ENCODE data around the gene PRDM11.

PRDM11 gene

GRCh38 chr11:45178890-45179671 lies 32.6 kb downstream of the PRDM11 start:
- DNase-seq: peak; percentile 77

DNA sequence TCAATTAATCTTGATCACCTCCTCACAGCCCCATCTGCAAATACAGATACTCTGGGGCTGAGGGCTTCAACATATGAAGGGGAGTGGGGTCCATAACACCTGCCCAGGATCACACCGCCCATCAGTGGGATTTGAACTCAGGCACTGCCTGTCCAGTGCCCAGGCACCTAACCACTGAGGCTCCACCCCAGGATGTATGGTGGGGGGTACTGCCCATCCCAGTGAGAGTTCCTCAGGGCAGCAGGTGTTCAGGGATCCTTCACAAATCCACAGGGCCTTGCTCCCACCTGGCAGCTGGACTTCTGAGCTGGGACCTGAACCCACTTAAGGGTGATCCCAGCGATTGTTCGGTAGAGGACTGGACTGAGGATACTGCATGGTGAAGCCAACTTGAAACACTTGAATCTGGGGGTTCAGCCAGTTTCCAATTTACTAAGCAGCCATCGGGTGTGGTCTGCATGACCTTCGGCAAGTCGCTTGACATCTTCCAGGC lies 33.3 kb downstream of the PRDM11 start:
- DNase-seq: no peak

- DNase-seq: peak; percentile 73
These were observed 33.9 kb downstream of the PRDM11 start for GRCh38 chr11:45180179-45180847.

GRCh38 chr11:45180848-45181192 lies 34.4 kb downstream of the PRDM11 start:
- DNase-seq: peak; percentile 57

- DNase-seq: no peak
These were observed 34.9 kb downstream of the PRDM11 start for GRCh38 chr11:45181193-45181888.

DNA sequence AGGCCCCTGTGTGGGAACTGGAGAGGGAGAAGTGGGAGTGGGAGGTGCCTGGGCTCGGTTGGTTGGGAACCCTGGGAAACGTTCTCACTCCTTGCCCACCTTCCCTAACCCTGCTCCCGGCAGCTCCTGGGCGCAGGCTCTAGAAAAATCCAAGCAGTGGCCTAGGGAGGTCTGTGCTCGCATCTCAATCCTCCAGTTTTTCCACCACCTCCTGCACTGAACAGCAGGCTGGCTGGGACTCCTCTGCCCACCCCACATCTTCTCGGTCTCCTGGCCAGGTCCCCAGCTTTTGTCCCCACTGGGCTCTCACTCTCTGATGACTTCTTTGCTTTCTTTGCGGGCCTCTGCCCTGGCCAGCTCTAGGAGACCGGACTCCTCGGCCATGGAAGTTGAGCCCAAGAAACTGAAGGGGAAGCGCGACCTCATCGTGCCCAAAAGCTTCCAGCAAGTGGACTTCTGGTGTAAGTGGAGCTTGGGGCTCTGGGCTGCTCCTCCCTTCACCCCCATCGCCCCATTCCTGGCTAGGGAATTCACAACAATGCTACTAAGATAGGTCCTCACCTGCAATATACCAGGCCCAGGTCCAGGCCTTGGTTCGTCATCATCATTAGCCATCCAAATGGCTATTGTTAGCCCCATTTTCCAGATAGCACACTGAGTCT lies 35.6 kb downstream of the PRDM11 start:
- DNase-seq: no peak

GRCh38 chr11:45182902-45183301 lies 36.5 kb downstream of the PRDM11 start:
- DNase-seq: no peak

GRCh38 chr11:45184640-45185039 lies 38.2 kb downstream of the PRDM11 start:
- no peak for DNase-seq

GRCh38 chr11:45185228-45185729 lies 38.8 kb downstream of the PRDM11 start:
- peak; percentile 70 for DNase-seq

- DNase-seq: no peak
These were observed 40.9 kb downstream of the PRDM11 start for GRCh38 chr11:45187375-45187774.

GRCh38 chr11:45188127-45188526 lies 41.7 kb downstream of the PRDM11 start:
- DNase-seq: no peak

- DNase-seq: no peak
These were observed 42.8 kb downstream of the PRDM11 start for GRCh38 chr11:45189230-45189629.

GRCh38 chr11:45193695-45194094 lies 47.3 kb downstream of the PRDM11 start:
- DNase-seq: no peak

GRCh38 chr11:45204761-45205160 lies 58.3 kb downstream of the PRDM11 start:
- DNase-seq: no peak

GRCh38 chr11:45205978-45206377 lies 59.5 kb downstream of the PRDM11 start:
- no peak for DNase-seq

- DNase-seq: no peak
These were observed 61.7 kb downstream of the PRDM11 start for GRCh38 chr11:45208135-45208534.

DNA sequence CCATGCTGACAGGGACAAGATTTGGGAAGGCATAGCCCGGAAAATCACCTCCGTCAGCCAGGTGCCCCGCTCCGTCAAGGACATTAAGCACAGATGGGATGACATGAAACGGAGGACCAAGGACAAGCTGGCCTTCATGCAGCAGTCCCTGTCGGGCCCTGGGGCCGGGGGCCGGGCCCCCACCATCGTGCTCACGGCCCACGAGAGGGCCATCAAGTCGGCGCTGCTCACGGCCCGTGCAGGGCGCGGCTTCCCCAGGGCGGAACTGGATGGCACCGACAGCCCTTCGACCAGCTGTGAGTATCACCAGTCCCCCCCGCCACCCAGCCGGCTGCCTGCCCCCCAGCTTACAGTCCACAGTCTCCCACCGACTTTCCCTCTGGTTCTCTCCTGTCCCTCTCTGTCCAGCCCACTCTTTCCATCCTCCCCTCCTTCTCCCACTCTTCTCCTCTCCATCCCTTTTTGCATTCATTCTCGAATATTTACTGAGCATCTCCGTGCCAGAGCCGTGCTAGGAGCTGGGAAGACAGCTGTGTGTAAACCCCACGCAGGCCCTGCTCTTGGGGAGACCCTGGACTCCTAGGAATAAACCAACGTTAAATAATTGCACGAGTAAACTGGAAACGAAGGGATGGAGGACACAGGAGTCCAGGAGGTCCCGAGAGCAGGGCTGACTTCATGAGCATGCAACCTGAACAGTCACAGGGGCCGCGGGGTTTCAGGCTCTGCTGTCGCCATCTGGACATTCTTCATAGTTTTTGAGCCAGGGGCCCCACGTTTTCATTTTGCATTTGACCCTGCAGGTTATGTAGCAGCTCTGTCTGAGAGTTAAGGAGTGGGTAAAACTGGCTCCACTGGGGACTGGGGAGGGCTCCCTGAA lies 62.8 kb downstream of the PRDM11 start:
- no peak for DNase-seq

GRCh38 chr11:45209891-45210699 lies 63.7 kb downstream of the PRDM11 start:
- no peak for DNase-seq

DNA sequence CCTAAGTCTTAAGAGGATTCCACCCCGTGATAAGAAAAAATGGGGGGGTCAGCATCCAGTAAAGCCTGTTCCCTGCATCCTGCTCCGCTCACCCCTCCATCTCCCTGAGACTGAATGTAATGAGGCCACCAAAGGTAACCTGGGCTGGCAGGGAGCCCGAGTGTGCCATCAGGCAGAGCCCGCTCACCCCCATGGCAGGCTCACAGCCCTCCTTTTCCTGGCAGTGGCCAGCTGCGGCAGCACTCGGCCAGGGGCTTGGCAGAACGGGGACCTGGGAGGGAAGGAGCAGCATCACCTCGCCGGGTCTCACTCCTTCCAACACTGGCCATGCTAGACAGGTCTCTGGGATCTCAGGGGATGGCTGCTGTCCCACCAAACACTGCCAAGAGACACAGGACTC lies 64.4 kb downstream of the PRDM11 start:
- no peak for DNase-seq

DNA sequence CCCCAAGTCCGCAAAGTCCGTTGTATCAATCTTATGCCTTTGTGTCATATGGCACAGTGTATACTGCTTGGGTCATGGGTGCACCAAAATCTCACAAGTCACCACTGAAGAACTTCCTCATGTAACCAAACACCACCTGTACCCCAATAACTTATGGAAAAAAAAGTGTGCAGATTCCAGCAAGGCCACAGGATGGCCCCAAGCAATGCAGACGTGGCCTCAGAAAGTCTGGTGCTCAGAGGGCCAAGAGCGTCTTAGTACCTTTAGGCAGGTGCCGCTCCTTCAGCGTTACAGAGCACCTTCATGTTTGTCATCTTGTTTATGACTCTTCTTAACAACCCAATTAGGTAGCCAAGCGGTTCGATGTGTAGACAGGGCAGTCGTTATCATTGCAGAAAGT lies 65.3 kb downstream of the PRDM11 start:
- no peak for DNase-seq
